ENCODE data around the gene HAUS7.

Gene HAUS7

DNA sequence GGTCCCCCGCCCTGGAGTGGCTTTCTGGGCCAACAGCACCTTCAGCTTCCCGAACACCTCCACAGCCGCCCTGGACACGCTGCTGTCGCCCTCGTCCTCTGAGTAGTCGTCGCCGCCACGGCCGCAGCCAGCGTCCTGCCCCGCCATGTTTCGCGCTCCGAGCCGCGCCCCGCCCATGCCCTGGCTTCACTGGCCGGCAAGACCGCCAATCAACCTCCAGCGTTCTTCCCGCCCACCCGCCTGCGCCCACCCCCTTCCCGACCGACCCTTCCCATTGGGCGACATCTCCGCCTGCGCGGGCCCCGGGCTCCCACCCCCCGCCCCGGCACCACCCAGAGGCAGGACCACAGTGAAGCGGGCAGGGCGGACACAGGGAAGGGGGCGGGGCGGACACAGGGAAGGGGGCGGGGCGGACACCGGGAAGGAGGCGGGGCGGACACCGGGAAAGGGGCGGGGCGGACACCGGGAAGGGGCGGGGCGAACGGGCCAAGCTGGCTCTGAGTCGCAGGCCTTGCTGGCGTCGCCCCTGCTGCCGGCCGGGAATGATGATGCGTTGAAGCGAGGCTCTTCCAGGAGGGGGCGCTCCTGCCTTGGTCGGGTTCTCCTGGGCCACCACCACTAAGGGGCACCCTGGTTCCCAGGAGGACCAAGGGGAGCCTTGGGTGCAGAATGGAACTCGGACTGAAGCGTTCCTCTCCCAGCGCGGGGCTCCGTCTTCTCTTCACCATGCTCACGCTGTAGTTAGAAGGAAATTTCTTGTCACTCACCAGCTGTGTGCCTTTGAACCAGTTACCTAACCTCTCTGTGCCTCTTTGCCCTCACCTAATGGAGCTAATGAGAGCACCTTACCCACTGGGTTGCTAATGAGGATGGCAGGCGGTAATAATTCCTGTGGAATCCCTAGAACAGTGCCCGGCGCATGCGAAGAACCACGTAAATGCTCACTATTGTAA is at the start of gene HAUS7:
Gene HAUS7 (minus strand): TSS at position 166 of the 953 bp plus-strand sequence. CDS start 19 bp downstream, at position 147.
- Histone ChIP-seq H3K4me3 (ENCODE audit: low read length in 2 of 2) (peak within 1 kb of the TSS; percentile 76 to 80), H3K9me3 (ENCODE audit: control insufficient read depth in 2 of 2, low read length in 2 of 2) (no peaks in the 10 kb centered on the region), H3K4me1 (ENCODE audit: control insufficient read depth, insufficient read depth, low read length) (peaks cover 26% of the 10 kb centered on the region), H3K27me3 (ENCODE audit: control insufficient read depth in 1 of 2, insufficient read depth in 2 of 2, low read length in 2 of 2) (peaks cover 0 to 8% of the 10 kb centered on the region in 2 donors), H3K9ac (ENCODE audit: low read length in 2 of 2) (peak within 1 kb of the TSS; percentile 58 to 72), H3K36me3 (ENCODE audit: control insufficient read depth in 2 of 2, insufficient read depth in 2 of 2, low read length in 2 of 2) (no peaks in the 10 kb centered on the region), H3K27ac (ENCODE audit: low read length) (peak within 1 kb of the TSS; percentile 60)

DNA sequence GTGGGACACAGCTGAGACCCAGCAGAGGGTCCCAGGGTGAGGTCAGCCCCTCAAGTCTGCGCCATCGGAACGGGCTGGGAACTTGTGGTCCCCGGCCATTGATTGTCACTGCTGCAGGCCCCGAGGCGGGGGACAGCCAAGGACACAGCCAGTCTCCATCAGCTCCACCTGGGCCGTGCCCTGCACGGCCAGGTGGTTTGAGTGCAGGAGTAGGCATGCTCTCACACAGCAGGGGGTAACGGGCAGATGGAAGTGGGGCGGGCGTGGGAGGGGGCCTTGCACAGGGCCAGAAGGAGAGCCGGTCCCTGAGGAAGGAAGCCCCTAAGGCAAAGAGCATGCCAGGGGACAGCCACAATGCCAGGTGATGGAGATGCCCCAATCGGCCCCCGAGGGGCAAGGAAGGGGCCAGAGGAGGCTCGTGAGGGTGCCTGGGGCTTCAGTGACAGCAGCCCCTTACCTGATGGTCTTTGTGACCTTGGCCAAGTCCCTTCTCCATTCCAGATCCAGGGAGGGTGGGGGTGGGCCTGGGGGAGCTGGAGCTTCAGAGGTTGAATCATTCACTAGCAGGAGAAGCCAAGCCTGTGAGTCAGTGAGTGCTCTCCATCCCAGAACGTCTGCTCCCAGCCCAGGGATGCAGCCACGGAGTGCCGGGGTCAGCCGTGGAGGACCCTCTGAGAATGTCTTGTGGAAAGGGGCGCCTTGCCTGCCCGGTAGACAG is 49.4 kb upstream of the HAUS7 start:
- H3K9me3 ChIP-seq (ENCODE audit: control insufficient read depth in 2 of 2, low read length in 2 of 2): no peaks in the 10 kb centered on the region
- H3K9ac ChIP-seq (ENCODE audit: low read length in 2 of 2): no peak overlapping the region
- peaks cover 20 to 48% of the 10 kb centered on the region in 2 donors for H3K27me3 ChIP-seq (ENCODE audit: control insufficient read depth in 1 of 2, insufficient read depth in 2 of 2, low read length in 2 of 2)
- peaks cover 2% of the 10 kb centered on the region for H3K4me1 ChIP-seq (ENCODE audit: control insufficient read depth, insufficient read depth, low read length)
- H3K27ac ChIP-seq (ENCODE audit: low read length): no peak overlapping the region
- no peaks in the 10 kb centered on the region for H3K36me3 ChIP-seq (ENCODE audit: control insufficient read depth in 2 of 2, insufficient read depth in 2 of 2, low read length in 2 of 2)
- H3K4me3 ChIP-seq (ENCODE audit: low read length in 2 of 2): no peak overlapping the region

- H3K9ac ChIP-seq (ENCODE audit: low read length in 2 of 2): no peak overlapping the region
- H3K9me3 ChIP-seq (ENCODE audit: control insufficient read depth in 2 of 2, low read length in 2 of 2): no peaks in the 10 kb centered on the region
- peaks cover 20 to 41% of the 10 kb centered on the region in 2 donors for H3K27me3 ChIP-seq (ENCODE audit: control insufficient read depth in 1 of 2, insufficient read depth in 2 of 2, low read length in 2 of 2)
- peaks cover 2% of the 10 kb centered on the region for H3K4me1 ChIP-seq (ENCODE audit: control insufficient read depth, insufficient read depth, low read length)
- H3K4me3 ChIP-seq (ENCODE audit: low read length in 2 of 2): peak overlapping the region in 1 of 2 donors; percentile 29
- no peak overlapping the region for H3K27ac ChIP-seq (ENCODE audit: low read length)
- no peaks in the 10 kb centered on the region for H3K36me3 ChIP-seq (ENCODE audit: control insufficient read depth in 2 of 2, insufficient read depth in 2 of 2, low read length in 2 of 2)
These were observed 47.8 kb upstream of the HAUS7 start for GRCh38 chrX:153517946-153518834.

GRCh38 chrX:153517423-153517822 is 47.0 kb upstream of the HAUS7 start, which contains the start of gene ATP2B3:
Gene ATP2B3, plus strand, starts transcription at chrX:153517642. Its CDS starts 18,606 bp downstream, at chrX:153536248.
- no peaks in the 10 kb centered on the region for H3K9me3 ChIP-seq (ENCODE audit: control insufficient read depth in 2 of 2, low read length in 2 of 2)
- peak within 1 kb of the TSS in 1 of 2 donors; percentile 29 for H3K4me3 ChIP-seq (ENCODE audit: low read length in 2 of 2)
- H3K27ac ChIP-seq (ENCODE audit: low read length): no peak within 1 kb of the TSS
- H3K4me1 ChIP-seq (ENCODE audit: control insufficient read depth, insufficient read depth, low read length): peaks cover 2% of the 10 kb centered on the region
- no peak within 1 kb of the TSS for H3K9ac ChIP-seq (ENCODE audit: low read length in 2 of 2)
- H3K36me3 ChIP-seq (ENCODE audit: control insufficient read depth in 2 of 2, insufficient read depth in 2 of 2, low read length in 2 of 2): no peaks in the 10 kb centered on the region
- H3K27me3 ChIP-seq (ENCODE audit: control insufficient read depth in 1 of 2, insufficient read depth in 2 of 2, low read length in 2 of 2): peaks cover 20 to 39% of the 10 kb centered on the region in 2 donors

GRCh38 chrX:153516073-153516472 is 45.7 kb upstream of the HAUS7 start:
- Histone ChIP-seq H3K36me3 (ENCODE audit: control insufficient read depth in 2 of 2, insufficient read depth in 2 of 2, low read length in 2 of 2) (no peaks in the 10 kb centered on the region), H3K27me3 (ENCODE audit: control insufficient read depth in 1 of 2, insufficient read depth in 2 of 2, low read length in 2 of 2) (peaks cover 20 to 28% of the 10 kb centered on the region in 2 donors), H3K27ac (ENCODE audit: low read length) (no peak overlapping the region)

DNA sequence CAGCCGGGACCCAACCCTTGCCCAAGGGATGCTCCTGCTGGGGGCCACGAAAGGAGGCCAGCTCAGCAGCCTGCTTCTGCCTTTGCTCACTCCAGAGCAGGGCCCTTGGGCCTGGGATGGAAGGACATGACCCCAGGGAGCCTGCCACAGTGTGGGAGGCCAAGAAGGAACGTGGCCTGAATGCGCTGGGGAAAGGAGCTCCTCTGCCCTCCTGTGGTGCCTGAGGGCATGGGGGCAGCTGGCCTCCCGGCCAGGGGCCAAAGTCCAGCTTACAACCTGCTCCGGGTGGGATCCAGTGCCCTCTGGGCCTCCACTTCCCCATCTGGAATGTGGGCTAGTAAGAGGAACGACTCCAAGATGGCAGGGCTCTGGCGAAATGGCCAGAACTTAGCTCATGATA is 45.1 kb upstream of the HAUS7 start:
- Histone ChIP-seq H3K27ac (ENCODE audit: low read length) (no peak overlapping the region), H3K4me1 (ENCODE audit: control insufficient read depth, insufficient read depth, low read length) (peaks cover 2% of the 10 kb centered on the region), H3K36me3 (ENCODE audit: control insufficient read depth in 2 of 2, insufficient read depth in 2 of 2, low read length in 2 of 2) (no peaks in the 10 kb centered on the region), H3K9ac (ENCODE audit: low read length in 2 of 2) (no peak overlapping the region), H3K4me3 (ENCODE audit: low read length in 2 of 2) (no peak overlapping the region), H3K27me3 (ENCODE audit: control insufficient read depth in 1 of 2, insufficient read depth in 2 of 2, low read length in 2 of 2) (peaks cover 17 to 25% of the 10 kb centered on the region in 2 donors), H3K9me3 (ENCODE audit: control insufficient read depth in 2 of 2, low read length in 2 of 2) (no peaks in the 10 kb centered on the region)

More at GRCh38 chrX:153516073-153516472, 45.7 kb upstream of the HAUS7 start:
- no peak overlapping the region for H3K9ac ChIP-seq (ENCODE audit: low read length in 2 of 2)
- peaks cover 2% of the 10 kb centered on the region for H3K4me1 ChIP-seq (ENCODE audit: control insufficient read depth, insufficient read depth, low read length)
- H3K9me3 ChIP-seq (ENCODE audit: control insufficient read depth in 2 of 2, low read length in 2 of 2): no peaks in the 10 kb centered on the region
- no peak overlapping the region for H3K4me3 ChIP-seq (ENCODE audit: low read length in 2 of 2)

- Histone ChIP-seq H3K4me1 (ENCODE audit: control insufficient read depth, insufficient read depth, low read length) (peaks cover 2% of the 10 kb centered on the region), H3K9me3 (ENCODE audit: control insufficient read depth in 2 of 2, low read length in 2 of 2) (no peaks in the 10 kb centered on the region), H3K36me3 (ENCODE audit: control insufficient read depth in 2 of 2, insufficient read depth in 2 of 2, low read length in 2 of 2) (no peaks in the 10 kb centered on the region), H3K4me3 (ENCODE audit: low read length in 2 of 2) (no peak overlapping the region), H3K27ac (ENCODE audit: low read length) (no peak overlapping the region), H3K27me3 (ENCODE audit: control insufficient read depth in 1 of 2, insufficient read depth in 2 of 2, low read length in 2 of 2) (peaks cover 15 to 26% of the 10 kb centered on the region in 2 donors), H3K9ac (ENCODE audit: low read length in 2 of 2) (no peak overlapping the region)
These were observed 43.9 kb upstream of the HAUS7 start for GRCh38 chrX:153514259-153514658.

DNA sequence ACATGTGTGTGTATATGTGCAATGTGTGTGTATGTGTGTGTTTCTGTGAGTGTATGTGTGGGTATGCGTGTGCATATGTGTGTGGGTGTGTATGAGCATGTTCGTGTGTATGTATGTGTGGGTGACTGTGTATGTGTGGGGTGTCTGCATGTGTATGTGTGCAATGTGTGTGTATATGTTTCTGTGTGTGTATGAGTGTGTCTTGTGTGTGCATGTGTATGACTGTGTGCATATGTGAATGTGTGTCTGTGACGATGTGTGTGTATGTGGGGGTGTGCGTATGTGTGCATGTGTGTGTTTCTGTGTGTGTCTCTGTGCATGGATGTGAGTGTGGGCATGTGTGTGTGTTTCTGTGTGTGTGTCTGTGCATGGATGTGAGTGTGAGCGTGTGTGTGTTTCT is 42.9 kb upstream of the HAUS7 start:
- peaks cover 9 to 18% of the 10 kb centered on the region in 2 donors for H3K27me3 ChIP-seq (ENCODE audit: control insufficient read depth in 1 of 2, insufficient read depth in 2 of 2, low read length in 2 of 2)
- no peaks in the 10 kb centered on the region for H3K9me3 ChIP-seq (ENCODE audit: control insufficient read depth in 2 of 2, low read length in 2 of 2)
- no peaks in the 10 kb centered on the region for H3K36me3 ChIP-seq (ENCODE audit: control insufficient read depth in 2 of 2, insufficient read depth in 2 of 2, low read length in 2 of 2)
- no peak overlapping the region for H3K4me3 ChIP-seq (ENCODE audit: low read length in 2 of 2)
- no peak overlapping the region for H3K27ac ChIP-seq (ENCODE audit: low read length)
- H3K4me1 ChIP-seq (ENCODE audit: control insufficient read depth, insufficient read depth, low read length): no peaks in the 10 kb centered on the region
- no peak overlapping the region for H3K9ac ChIP-seq (ENCODE audit: low read length in 2 of 2)

DNA sequence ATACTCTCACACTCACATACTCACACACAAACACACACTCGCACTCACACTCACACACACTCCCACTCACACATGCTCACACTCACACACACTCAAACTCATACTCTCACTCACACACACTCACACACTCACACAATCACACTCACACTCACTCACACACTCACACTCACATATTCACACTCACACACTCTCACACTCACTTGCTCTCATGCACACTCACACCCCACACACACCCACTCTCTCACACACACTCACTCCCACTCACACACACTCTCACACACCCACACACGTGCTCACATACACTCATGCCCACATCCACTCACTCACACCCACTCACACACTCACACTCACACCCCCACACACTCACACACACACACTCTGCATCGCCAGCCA is 42.1 kb upstream of the HAUS7 start:
- H3K4me3 ChIP-seq (ENCODE audit: low read length in 2 of 2): no peak overlapping the region
- no peak overlapping the region for H3K9ac ChIP-seq (ENCODE audit: low read length in 2 of 2)
- H3K4me1 ChIP-seq (ENCODE audit: control insufficient read depth, insufficient read depth, low read length): peaks cover 4% of the 10 kb centered on the region
- no peaks in the 10 kb centered on the region for H3K9me3 ChIP-seq (ENCODE audit: control insufficient read depth in 2 of 2, low read length in 2 of 2)
- peaks cover 7 to 16% of the 10 kb centered on the region in 2 donors for H3K27me3 ChIP-seq (ENCODE audit: control insufficient read depth in 1 of 2, insufficient read depth in 2 of 2, low read length in 2 of 2)
- H3K27ac ChIP-seq (ENCODE audit: low read length): no peak overlapping the region
- no peaks in the 10 kb centered on the region for H3K36me3 ChIP-seq (ENCODE audit: control insufficient read depth in 2 of 2, insufficient read depth in 2 of 2, low read length in 2 of 2)

All from stomach smooth muscle (tissue), 2 donors.